Mucosa of stomach (tissue), 1 donor: Measurements from ENCODE around the gene FAM47E.
A peak's percentile ranks its signal among the peaks of the same experiment; 100 is the strongest.

Source experiments
- H3K27me3 ChIP-seq: one replicate; pipeline ENCODE4 v1.7.0; 2013; ENCODE audit warnings: mild to moderate bottlenecking, low read length; ENCODE audit not compliant: control insufficient read depth, insufficient read depth
- H3K36me3 ChIP-seq: one replicate; pipeline ENCODE4 v1.7.0; 2013; ENCODE audit warnings: low read length; ENCODE audit not compliant: control insufficient read depth, insufficient read depth
- H3K4me1 ChIP-seq: one replicate; pipeline ENCODE4 v1.7.0; 2013; ENCODE audit warnings: mild to moderate bottlenecking, low read length; ENCODE audit not compliant: control insufficient read depth, insufficient read depth
- H3K4me3 ChIP-seq: one replicate; pipeline ENCODE4 v1.7.0; 2013; ENCODE audit warnings: low read length
- H3K9ac ChIP-seq: one replicate; pipeline ENCODE4 v1.7.0; 2013; ENCODE audit warnings: mild to moderate bottlenecking, low read length, moderate library complexity
- H3K9me3 ChIP-seq: one replicate; pipeline ENCODE4 v1.7.0; 2013; ENCODE audit warnings: mild to moderate bottlenecking, low read length, moderate library complexity; ENCODE audit not compliant: control insufficient read depth
- donor health status: Pancreatic carcinoma.

The FAM47E gene, protein sequence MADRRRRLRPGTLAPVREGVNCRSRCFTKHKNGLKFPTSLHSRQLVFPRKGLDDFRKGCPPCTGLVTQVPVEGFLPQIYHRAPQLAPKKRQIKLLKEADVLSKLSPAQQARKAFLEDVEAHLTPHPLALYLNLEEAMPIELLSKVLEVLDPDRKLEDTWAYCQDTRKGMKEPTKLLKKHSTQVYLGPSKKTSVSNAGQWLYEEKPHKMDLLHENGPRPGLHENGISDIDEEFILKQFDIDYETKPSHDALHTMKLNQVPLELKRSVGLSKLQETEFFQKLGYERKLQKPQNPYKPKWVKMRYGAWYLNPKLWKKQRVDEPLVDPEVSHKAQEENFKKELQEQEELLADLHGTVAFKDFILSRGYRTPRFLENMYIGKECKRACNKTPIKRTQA

DNA sequence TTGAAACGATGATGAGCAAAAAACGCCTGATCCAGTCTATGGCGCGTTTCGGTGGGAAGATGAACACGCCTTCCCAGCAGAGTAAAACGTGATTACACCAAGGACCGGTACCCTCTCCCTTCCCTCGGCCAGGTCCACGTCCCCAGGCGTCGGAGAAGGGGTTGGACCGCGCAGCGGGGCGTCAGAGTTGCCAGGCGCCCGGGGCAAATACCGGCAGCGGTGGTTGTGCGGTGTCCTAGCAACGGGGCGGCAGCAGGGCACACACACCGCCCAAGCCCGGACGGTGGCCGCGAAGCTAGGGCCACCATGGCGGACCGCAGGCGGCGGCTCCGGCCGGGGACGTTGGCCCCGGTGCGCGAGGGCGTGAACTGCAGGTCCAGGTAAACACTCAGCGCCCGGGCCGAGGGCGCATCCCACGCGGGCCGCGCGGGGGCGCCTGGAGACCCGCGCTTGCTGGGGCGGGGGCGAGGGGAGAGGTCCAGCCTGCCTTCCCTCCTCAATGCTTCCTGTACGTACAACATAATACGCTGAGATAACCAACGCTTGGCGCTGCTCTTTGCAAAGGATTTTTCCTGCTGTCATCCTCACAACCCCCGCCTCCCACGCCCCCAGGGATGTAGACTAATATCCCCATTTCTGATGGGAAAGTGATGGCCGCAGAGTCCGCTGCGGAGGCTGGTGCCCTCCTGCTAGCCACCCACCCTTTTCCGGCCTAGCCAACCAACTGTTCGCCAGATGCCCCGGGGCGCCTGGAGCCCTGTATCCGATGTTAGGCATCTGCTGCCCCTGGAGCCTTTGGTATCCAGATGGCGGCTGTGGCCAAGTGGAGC, at the start of gene FAM47E:
TSS of gene FAM47E (plus strand) at position 281 of the 830 bp plus-strand sequence. CDS start at position 307, 26 bp downstream.
- peak within 1 kb of the TSS; percentile 88 for H3K4me3 ChIP-seq
- H3K4me1 ChIP-seq, result peaks cover 8% of the 10 kb centered on the region
- no peaks in the 10 kb centered on the region for H3K27me3 ChIP-seq
- no peaks in the 10 kb centered on the region for H3K9me3 ChIP-seq
- no peaks in the 10 kb centered on the region for H3K36me3 ChIP-seq
- peak within 1 kb of the TSS; percentile 68 for H3K9ac ChIP-seq

DNA sequence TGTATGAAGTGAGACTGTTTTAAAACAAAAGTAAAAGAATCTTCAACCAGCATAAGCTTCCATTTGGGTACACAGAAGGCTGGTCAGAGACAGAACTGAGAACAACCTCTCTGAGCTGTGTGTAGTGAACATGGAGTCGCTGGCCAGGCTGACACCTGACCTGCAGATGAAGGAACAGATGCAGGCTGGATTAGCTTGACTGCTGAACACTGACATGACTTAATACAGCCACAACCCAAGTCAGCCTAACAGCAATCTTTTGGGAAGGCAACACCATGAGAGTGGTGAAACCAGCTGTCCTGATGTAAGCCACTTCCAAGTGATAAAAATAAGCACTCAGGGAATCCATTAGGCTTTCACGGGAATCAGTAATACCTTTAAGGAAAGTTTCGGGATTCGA, 48.0 kb upstream of the FAM47E start:
- Histone ChIP-seq H3K4me3 (no peak overlapping the region), H3K9ac (no peak overlapping the region), H3K36me3 (no peaks in the 10 kb centered on the region), H3K4me1 (peaks cover 52% of the 10 kb centered on the region), H3K9me3 (no peaks in the 10 kb centered on the region), H3K27me3 (no peaks in the 10 kb centered on the region)

DNA sequence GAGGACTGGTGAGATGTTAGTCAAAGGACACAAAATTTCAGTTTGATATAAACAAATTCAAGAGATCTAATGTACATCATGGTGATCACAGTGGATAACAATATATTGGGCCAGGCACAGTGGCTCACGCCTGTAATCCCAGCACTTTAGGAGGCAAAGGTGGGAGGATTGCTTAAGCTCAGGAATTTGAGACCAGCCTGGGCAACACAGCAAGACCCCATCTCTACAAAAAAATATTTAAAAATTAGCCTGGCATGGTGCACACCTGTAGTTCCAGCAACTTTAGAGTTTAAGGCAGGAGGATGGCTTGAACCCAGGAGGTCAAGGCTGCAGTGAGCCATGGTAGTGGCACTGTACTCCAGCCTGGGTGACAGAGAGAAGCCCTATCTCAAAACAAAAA, 46.6 kb upstream of the FAM47E start:
- H3K9me3 ChIP-seq, result no peaks in the 10 kb centered on the region
- peaks cover 50% of the 10 kb centered on the region for H3K4me1 ChIP-seq
- no peak overlapping the region for H3K4me3 ChIP-seq
- no peaks in the 10 kb centered on the region for H3K27me3 ChIP-seq
- H3K36me3 ChIP-seq, result no peaks in the 10 kb centered on the region
- no peak overlapping the region for H3K9ac ChIP-seq

DNA sequence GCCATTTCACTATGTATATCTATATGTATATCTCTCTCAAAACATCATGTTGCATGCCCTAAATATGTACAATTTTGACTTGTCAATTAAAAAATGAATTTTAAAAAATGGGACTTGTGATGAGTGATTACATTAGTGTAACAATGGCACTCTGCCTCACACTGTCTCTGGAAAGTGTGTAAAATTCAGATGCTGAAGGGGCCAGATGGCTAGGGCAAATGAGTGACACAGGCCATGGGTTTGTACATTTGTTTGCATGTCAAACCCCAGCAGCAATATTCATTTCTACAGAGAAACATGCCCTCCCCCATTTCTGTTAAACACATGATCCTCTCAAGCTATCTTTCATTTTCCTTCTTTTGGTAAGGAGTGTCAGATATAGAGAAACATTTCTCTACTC, 46.0 kb upstream of the FAM47E start:
- Histone ChIP-seq H3K27me3 (no peaks in the 10 kb centered on the region), H3K4me1 (peaks cover 50% of the 10 kb centered on the region), H3K9ac (no peak overlapping the region)

DNA sequence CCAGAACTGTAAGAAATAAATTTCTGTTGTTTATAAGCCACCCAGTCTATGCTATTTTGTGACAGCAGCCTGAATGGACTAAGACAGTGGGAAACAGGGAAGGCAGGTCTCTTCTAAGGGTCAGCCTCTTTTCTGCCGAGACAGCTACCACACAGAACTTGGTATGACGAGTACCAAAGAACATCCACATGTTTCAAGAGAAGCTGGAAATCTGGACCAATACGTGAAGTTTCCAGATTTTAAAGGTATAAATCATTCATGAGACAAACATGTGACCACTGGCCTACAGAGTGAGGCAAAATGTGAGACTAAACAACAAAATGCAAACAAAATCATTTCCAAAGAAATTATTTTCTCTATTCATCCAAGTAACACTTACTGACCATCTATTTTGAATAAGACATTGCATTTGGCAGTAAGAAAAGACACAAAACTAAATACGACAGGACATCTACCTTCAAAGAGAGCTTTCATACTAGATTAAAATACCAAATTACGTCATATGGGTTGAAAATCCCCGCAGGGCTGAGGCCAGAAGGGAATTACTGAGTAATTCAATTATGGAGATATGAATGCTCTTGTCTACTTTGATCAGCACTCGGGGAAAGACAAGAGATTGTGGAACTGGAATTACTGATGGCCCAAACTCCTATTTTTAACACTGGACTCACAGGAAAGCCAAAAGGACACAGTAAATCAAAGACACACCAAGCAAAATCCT, 45.1 kb upstream of the FAM47E start:
- peaks cover 48% of the 10 kb centered on the region for H3K4me1 ChIP-seq

More for the DNA sequence above, 46.0 kb upstream of the FAM47E start:
- H3K9me3 ChIP-seq, result no peaks in the 10 kb centered on the region
- H3K4me3 ChIP-seq, result no peak overlapping the region
- no peaks in the 10 kb centered on the region for H3K36me3 ChIP-seq

DNA sequence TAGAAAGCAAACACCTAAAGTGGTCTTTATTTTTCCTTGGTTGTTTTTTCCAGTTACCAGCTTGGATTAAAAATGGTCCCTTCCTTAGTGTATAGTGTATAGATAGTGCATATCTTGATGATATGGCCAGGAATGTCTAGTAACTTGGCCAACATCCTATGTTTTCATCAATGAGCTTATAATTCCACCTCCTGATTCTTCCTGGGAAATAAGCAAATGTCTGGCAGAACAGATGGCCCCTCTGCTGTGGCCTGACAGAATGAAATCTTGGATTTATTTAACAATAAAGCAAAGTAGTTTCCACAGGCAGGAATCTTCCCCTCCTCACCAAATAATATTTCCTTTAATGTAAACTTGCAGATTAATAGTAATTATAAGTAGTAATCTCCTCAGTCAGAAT, 44.0 kb upstream of the FAM47E start:
- Histone ChIP-seq H3K9ac (no peak overlapping the region), H3K36me3 (no peaks in the 10 kb centered on the region), H3K27me3 (no peaks in the 10 kb centered on the region), H3K4me3 (no peak overlapping the region), H3K9me3 (no peaks in the 10 kb centered on the region), H3K4me1 (peaks cover 51% of the 10 kb centered on the region)

More for the DNA sequence above, 45.1 kb upstream of the FAM47E start:
- Histone ChIP-seq H3K27me3 (no peaks in the 10 kb centered on the region), H3K9me3 (no peaks in the 10 kb centered on the region), H3K9ac (no peak overlapping the region), H3K4me3 (no peak overlapping the region), H3K36me3 (no peaks in the 10 kb centered on the region)

DNA sequence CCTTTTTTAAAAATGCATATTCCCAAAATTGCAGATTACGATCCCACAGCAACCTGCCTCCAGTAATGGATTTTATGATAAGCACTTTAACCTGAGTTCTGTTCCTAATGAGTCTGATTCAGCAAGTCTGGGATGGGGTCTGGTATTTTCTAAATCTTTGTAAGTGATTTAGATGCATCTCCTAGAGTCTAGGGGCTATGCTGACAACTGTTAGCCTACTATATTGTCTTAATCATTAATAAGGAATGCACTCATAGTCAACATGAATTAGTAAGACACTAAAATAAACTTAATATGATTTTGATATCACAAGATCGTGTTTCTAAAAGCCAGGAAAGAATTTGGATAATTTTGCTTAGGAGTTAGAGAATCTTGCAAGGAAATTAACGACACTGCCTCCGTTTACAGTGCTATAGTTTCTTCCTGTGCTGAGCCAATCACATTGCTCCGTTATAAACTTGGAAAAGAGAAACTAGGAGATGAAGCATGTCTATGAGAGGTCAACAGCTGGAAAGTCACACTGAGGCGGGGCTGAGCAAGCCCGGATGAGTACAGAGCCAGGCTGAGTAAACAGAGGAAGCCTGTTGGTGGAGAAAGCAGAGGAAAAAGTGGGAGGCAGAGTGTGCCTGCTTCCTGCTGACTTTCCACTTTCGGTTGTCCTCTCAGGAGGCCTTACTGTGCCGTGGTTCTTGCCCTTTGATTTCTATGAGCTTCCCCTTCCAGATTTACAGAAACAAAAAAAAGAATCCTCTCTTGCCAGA, 43.3 kb upstream of the FAM47E start:
- Histone ChIP-seq H3K36me3 (no peaks in the 10 kb centered on the region), H3K9me3 (no peaks in the 10 kb centered on the region), H3K9ac (peak overlapping the region; percentile 16), H3K4me3 (no peak overlapping the region), H3K27me3 (no peaks in the 10 kb centered on the region), H3K4me1 (peaks cover 51% of the 10 kb centered on the region)

DNA sequence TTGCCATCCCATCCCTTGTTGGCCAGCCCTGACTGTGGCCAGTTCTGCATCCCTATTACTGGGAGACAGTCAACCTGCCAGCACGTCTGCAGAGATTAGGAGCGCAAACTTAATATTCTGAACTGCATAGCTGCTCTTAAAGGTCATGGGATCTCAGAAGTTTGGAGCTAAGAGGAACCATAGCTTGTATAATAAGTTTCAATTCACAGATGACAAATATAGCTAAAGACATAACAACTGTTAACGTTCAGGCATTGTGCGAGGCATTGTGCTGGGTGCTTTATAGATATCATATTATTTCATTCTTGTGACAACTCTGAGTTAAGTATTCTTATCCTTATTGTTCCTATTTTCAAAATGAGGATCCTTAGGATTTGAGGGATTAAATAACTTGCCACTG, 41.6 kb upstream of the FAM47E start:
- Histone ChIP-seq H3K36me3 (no peaks in the 10 kb centered on the region), H3K9me3 (no peaks in the 10 kb centered on the region), H3K9ac (no peak overlapping the region), H3K4me1 (peaks cover 61% of the 10 kb centered on the region), H3K4me3 (no peak overlapping the region), H3K27me3 (no peaks in the 10 kb centered on the region)

DNA sequence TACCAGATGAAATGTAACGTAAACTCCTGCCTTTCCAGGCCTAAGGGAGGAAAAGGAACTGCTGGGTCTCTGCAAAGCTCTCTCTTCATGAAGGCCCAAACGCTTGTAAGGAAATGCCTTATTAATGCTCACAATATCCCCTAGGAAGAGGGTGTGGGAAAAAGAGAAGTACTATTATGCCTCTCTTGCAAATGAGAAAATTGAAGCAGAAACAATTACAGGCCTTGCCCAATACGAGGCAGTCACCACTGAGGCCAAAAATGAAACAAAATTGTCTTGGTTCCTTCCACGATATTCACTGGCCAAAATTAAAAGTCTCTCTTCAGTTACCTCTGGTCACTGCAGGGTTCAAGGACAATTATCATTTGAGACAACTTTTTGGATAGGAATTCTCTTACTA, 41.1 kb upstream of the FAM47E start:
- Histone ChIP-seq H3K4me1 (peaks cover 65% of the 10 kb centered on the region), H3K9ac (no peak overlapping the region), H3K36me3 (no peaks in the 10 kb centered on the region), H3K9me3 (no peaks in the 10 kb centered on the region), H3K27me3 (no peaks in the 10 kb centered on the region), H3K4me3 (no peak overlapping the region)

DNA sequence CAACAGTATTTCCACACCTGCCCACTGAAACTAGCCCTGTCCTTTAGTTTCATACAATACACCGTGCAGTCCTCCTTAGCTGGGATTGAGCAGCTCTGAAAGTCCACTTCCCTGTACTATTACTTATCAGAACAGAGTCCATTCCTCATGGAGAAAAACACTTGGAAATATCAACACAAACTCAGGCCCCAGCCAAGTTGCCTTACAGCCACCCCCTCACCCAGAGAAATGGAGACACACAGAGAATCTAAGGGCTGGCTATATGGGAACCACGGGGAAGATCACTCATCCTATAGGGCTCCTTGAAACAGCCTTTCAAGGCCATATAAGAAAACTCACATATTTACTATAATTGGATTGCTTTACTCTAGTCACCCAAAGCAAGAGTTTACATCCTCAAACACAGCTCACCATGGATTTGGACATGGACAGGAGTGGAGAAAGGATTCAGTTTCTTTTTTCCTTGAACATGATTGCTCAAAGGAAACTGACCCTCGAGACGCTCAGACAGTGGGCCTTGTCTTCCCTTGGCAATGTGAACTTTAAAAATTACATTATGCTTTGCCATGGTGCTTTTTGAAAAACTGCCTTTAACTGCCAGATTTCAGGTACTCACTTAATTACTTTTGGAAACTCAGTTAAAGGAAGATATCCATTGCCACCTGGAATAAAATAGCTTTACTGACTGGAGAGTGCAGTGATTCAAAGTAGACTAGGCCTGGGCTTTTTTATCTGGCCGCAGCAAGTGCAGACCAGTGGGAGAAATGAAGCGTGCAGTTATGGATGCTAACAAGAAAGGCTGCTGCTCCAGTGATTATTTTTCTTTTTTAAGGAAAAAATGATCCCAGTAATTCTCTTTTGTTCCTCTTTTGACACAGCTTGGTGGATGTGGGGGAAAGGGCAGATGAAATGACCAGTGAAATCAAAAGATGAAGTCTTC, 39.5 kb upstream of the FAM47E start:
- no peaks in the 10 kb centered on the region for H3K9me3 ChIP-seq
- H3K4me3 ChIP-seq, result peak overlapping the region; percentile 37
- H3K27me3 ChIP-seq, result no peaks in the 10 kb centered on the region
- peaks cover 61% of the 10 kb centered on the region for H3K4me1 ChIP-seq
- no peaks in the 10 kb centered on the region for H3K36me3 ChIP-seq
- H3K9ac ChIP-seq, result peak overlapping the region; percentile 77
